GM18951 (cell line): ENCODE results near the gene PSMB11.

ENCODE experiments used
- POLR2A ChIP-seq: IDR thresholded peaks from 4 replicates; pipeline ENCODE4 v1.6.1; 2011; ENCODE audit warnings: mild to moderate bottlenecking; ENCODE audit not compliant: insufficient read length, insufficient read depth; ENCODE audit errors: extremely low read depth
- in situ Hi-C: fragments of 300-500 bp; cut with MboI; formaldehyde crosslinking; loops from one replicate; pipeline ENCODE4 v1.12.0; 2022; ENCODE audit warnings: low sequenced_read_pairs, mixed read lengths, inconsistent platforms; ENCODE audit not compliant: unreplicated experiment

Gene PSMB11

DNA sequence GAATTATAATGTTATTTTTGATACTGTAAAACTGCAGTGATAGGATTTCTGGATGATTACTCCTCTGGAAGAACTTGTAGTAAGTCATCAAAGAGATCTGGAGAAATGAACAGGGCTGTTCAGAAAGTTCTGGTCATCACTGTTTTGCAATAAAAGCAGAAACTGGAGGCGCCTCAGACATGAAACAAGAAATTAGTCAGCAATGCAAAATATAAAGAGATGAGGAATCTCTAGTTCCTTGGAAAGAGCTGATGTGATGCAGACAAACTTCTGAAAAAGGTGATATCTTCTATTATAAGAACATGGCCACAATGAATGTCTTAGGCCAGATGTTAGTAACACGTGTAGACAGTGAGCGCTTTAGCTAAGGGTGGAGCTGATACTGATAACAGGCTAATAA lies 43.4 kb downstream of the PSMB11 start:
- TF ChIP-seq POLR2A: no peak
- in situ Hi-C loops: no loop called here

DNA sequence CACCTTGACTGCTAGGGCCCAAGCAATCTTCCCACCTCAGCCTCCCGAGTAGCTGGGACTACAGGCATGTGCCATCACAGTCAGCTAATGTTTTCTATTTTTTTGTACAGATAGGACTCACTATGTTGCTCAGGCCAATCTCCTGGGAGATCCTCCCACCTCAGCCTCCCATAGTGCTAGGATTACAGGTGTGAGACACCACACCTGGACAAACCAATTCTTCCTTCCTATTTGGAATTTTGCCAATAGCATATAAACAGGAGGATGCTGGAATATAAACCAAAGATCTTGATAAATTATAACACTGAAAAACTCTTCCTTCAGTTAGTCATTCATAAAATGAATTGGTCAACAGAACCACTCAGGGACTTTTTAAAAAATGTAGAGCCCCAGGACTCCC lies 44.6 kb downstream of the PSMB11 start:
- TF ChIP-seq POLR2A: no peak
- in situ Hi-C loops: no loop called here

GRCh38 chr14:23089498-23090253 lies 47.7 kb downstream of the PSMB11 start:
- no peak for TF ChIP-seq POLR2A
- in situ Hi-C loops: no loop called here

DNA sequence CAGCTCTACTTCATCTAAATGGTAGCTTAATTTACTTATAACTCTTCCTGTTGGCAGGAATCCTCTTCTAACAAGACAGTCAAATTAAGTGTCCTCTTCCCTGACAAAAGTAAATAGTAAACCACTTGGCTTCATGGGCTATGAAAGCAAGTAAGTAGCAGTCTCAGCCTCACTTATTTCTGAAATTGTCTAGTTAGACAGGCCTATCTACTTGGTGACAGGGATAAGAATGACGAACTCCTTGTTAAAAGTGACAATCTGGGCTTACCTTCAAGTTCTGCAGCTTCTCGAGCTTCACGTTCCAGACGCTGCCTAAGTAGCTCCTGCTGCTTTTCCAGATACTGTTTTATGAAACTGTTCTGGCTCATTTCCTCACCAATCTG lies 48.2 kb downstream of the PSMB11 start:
- in situ Hi-C loops: no loop called here
- TF ChIP-seq POLR2A: no peak

- no peak for TF ChIP-seq POLR2A
- in situ Hi-C loops: no loop called here
Measured at GRCh38 chr14:23091294-23092225, 49.5 kb downstream of the PSMB11 start.

GRCh38 chr14:23093104-23093503 lies 51.1 kb downstream of the PSMB11 start:
- TF ChIP-seq POLR2A: no peak
- in situ Hi-C loops: no loop called here

GRCh38 chr14:23093526-23093925 lies 51.5 kb downstream of the PSMB11 start:
- in situ Hi-C loops: no loop called here
- no peak for TF ChIP-seq POLR2A
